ENCODE measurements around the gene ZNF496. TPM values are rescaled to one million over a fixed set of nuclear protein-coding genes. Genes with fewer than 3 reads are reported as not detected.

The ZNF496 gene
- total RNA-seq, 4 donors from 2014 or later = 8.8 to 48.0 (median 29.8) TPM

DNA sequence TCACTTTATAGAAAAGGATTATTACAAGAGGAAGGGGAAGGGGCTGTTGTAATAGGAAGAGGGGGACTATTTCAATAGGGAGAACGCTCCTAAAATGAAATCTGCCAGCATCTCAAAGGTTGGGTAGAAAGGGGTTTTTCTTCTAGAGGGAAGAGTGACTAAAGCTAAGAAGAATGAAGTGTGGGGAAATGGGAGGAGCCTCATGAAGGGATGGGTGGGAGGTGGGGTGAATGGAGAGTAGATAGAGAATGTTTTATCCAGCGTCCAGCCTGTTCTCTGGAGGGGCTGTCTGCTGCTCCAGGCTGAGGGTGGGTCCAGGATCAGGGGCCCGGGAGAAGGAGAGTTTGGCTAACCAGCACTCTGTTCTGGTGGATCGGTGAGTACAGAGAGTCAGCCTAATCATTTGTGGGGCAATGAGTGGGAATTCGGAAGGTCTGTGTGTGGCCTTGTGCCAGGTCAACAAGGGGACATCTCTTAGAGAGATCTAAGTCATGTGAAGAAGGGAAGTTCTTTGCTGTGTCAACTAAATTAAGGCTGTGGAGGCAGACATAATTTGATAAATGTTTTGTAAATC is 50.6 kb downstream of the ZNF496 start:
- TF ChIP-seq, protein P1, sequence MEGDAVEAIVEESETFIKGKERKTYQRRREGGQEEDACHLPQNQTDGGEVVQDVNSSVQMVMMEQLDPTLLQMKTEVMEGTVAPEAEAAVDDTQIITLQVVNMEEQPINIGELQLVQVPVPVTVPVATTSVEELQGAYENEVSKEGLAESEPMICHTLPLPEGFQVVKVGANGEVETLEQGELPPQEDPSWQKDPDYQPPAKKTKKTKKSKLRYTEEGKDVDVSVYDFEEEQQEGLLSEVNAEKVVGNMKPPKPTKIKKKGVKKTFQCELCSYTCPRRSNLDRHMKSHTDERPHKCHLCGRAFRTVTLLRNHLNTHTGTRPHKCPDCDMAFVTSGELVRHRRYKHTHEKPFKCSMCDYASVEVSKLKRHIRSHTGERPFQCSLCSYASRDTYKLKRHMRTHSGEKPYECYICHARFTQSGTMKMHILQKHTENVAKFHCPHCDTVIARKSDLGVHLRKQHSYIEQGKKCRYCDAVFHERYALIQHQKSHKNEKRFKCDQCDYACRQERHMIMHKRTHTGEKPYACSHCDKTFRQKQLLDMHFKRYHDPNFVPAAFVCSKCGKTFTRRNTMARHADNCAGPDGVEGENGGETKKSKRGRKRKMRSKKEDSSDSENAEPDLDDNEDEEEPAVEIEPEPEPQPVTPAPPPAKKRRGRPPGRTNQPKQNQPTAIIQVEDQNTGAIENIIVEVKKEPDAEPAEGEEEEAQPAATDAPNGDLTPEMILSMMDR (IDR thresholded peaks at IDR 0.05; ENCODE audit: low read depth) = no peak

DNA sequence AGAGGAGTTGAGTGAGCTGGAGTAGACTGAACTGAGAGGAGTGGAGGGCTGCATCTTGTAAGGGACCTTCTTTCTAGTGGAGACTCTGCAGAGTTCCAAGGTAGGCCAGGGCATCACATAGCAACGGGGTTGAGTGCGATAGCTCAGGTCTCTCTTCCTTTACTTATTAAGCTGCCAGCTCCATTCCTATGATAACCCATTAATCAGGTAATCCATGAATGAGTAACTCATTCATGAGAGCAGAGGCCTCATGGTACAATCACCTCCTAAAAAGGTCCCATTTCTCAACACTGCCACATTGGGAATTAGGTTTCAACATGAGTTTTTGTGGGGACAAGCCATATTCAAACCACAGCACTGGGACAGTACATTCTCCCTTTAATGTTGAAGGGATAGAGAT is 54.5 kb downstream of the ZNF496 start:
- TF ChIP-seq, protein P1 (IDR thresholded peaks at IDR 0.05; ENCODE audit: low read depth) = no peak

- TF ChIP-seq, protein P1 (IDR thresholded peaks at IDR 0.05; ENCODE audit: low read depth) = no peak
These were observed 56.9 kb downstream of the ZNF496 start for GRCh38 chr1:247274605-247275256.

DNA sequence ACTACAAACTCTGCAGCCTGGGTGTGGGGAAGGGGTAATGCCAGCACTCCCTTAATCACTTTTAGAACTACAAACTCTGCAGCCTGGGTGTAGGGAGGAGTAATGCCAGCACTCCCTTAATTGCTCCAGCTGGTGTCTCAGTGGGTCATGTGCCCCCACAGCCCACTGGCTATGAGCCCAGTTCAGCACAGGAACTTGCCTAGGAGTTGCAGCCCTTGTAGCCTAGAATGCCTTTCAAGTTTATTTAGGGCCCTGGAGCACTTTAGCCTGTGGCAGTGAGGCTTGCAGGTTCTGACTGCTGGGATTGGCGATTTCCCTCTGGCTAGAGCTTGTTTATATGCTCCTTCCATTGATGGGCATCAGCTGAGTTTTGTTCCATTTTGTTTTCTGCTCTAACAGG is 58.7 kb downstream of the ZNF496 start:
- TF ChIP-seq, protein P1 (IDR thresholded peaks at IDR 0.05; ENCODE audit: low read depth) = no peak

DNA sequence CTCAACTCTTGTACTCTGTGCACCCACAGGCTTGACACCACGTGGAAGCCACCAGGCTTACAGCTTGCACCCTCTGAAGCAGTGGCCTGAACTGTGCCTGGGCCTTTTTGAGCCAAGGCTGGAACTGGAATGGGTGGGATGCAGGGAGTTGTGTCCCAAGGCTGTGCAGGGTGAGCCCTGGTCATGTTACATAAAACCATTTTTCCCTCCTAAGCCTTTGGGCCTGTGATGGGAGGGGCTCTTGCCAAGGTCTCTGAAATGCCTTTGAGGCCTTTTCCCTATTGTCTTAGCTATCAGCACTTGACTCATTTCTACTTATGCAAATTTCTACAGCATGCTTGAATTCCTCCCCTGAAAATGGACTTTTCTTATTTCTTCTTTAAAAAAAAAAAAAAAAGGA is 61.7 kb downstream of the ZNF496 start:
- TF ChIP-seq, protein P1 (IDR thresholded peaks at IDR 0.05; ENCODE audit: low read depth) = no peak

DNA sequence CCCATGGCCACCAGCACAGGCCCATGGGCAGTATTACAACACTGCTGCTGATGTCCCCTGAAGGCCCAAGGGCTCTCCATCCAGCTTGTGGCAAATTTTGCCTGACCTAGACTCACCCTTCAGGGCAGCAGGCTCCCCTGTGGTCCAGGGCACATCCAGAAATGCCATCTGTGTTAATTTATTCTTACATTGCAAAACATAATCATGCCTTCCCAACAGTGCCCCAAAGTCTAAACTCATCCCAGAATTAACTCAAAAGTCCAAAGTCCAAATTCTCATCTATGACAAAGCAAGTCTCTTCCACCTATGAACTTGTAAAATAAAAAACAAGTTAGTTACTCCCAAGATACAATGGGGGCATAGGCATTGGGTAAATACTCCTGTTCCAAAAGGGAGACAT is 62.5 kb downstream of the ZNF496 start:
- TF ChIP-seq, protein P1 (IDR thresholded peaks at IDR 0.05; ENCODE audit: low read depth) = no peak

GRCh38 chr1:247268390-247269045 is 63.1 kb downstream of the ZNF496 start:
- TF ChIP-seq, protein P1 (IDR thresholded peaks at IDR 0.05; ENCODE audit: low read depth) = no peak
